HCT116 (cell line): Measurements from ENCODE around the gene ATP12A. TPM values are rescaled to one million over a fixed set of nuclear protein-coding genes. Genes with fewer than 3 reads are reported as not detected.

Experiments
- ATAC-seq: fragments of 200-7000 bp; cut with Tn5 transposase; 2 replicates; pipeline ENCODE4 v1.9.1; 2020; ENCODE audit warnings: mild to moderate bottlenecking, moderate library complexity
- BruUV-seq: library from RNA; stranded (reverse); fragments of 400-500 nt; replicated peaks from 2 replicates; lab custom pipeline; 2021; lab: Mats Ljungman, UMichigan
- CTCF ChIA-PET: fragments of 300-600 bp; sonication (Branson Sonifier 250); formaldehyde crosslinking; loops from one replicate; lab custom pipeline; 2021; ENCODE audit warnings: antibody characterized with exemption; lab: Charles Lee
- POLR2A ChIA-PET: fragments of 300-600, 350-600 bp; sonication (Branson Sonifier 250); formaldehyde crosslinking; loops from one replicate; lab custom pipeline; 2021; ENCODE audit warnings: antibody characterized with exemption; lab: Charles Lee
- RAD21 ChIA-PET, 2 experiments: fragments of 300-600 bp; sonication (Branson Sonifier 250); formaldehyde crosslinking; loops; one replicate each; lab custom pipeline; 2023; ENCODE audit warnings: low total read pairs in 2 of 2; ENCODE audit not compliant: uncharacterized antibody in 2 of 2, unreplicated experiment in 2 of 2, low non-redundant PET in 1 of 2; lab: Charles Lee
- DNase-seq: peaks from one replicate; pipeline ENCODE4 v3.0.0-alpha.2; 2010; ENCODE audit warnings: low read depth, low spot score
- H2AFZ ChIP-seq: fragments of 200-600 bp; shearing (Covaris generic), sonication (generic); 2 replicates; pipeline ENCODE4 v1.6.1; 2017; ENCODE audit warnings: low read depth, mixed run types, mixed read lengths, antibody characterized with exemption, low read length; ENCODE audit not compliant: poor library complexity, severe bottlenecking
- H3K27ac ChIP-seq: 2 replicates; pipeline ENCODE4 v1.5.1; 2012; ENCODE audit warnings: low read depth, low read length
- H3K27me3 ChIP-seq: fragments of 200-600 bp; sonication (generic); 2 replicates; pipeline ENCODE4 v1.6.1; 2016; ENCODE audit warnings: mixed run types, low read length, mixed read lengths; ENCODE audit not compliant: insufficient read depth
- H3K36me3 ChIP-seq, 2 experiments: fragments of 200-500 bp in 1 of 2; fragments of 200-600 bp in 1 of 2; sonication (Bioruptor generic) in 1 of 2; sonication (generic) in 1 of 2; 2 replicates each; pipeline versions ENCODE4 v1.5.1 to v1.6.1; 2014 to 2016; ENCODE audit warnings: low read length in 2 of 2, inconsistent platforms in 1 of 2, mixed read lengths in 1 of 2, mixed run types in 1 of 2; ENCODE audit not compliant: insufficient read depth in 2 of 2, control insufficient read depth in 1 of 2
- H3K4me1 ChIP-seq, 2 experiments: fragments of 200-600 bp in 1 of 2; sonication (generic) in 1 of 2; 2 replicates each; pipeline versions ENCODE4 v1.5.1 to v1.6.1; 2012 to 2017; ENCODE audit warnings: low read length in 2 of 2, inconsistent platforms in 1 of 2, mild to moderate bottlenecking in 1 of 2, mixed read lengths in 1 of 2, mixed run types in 1 of 2, moderate library complexity in 1 of 2; ENCODE audit not compliant: insufficient read depth in 2 of 2, control insufficient read depth in 1 of 2
- H3K4me2 ChIP-seq: fragments of 200-600 bp; sonication (generic); 2 replicates; pipeline ENCODE4 v1.6.1; 2017; ENCODE audit warnings: mixed run types, low read length, mixed read lengths
- H3K4me3 ChIP-seq, 2 experiments: fragments of 200-600 bp in 1 of 2; sonication (generic) in 1 of 2; replicated peaks in 1 of 2; 2 replicates each; pipeline ENCODE4 v1.5.1; 2011 to 2016; ENCODE audit warnings: low read length in 2 of 2, control low read depth in 1 of 2, low read depth in 1 of 2, mild to moderate bottlenecking in 1 of 2, mixed read lengths in 1 of 2, mixed run types in 1 of 2
- H3K79me2 ChIP-seq: fragments of 200-600 bp; sonication (generic); 2 replicates; pipeline ENCODE4 v1.6.1; 2017; ENCODE audit warnings: mild to moderate bottlenecking, mixed run types, low read length, moderate library complexity, mixed read lengths; ENCODE audit not compliant: insufficient read depth
- H3K9ac ChIP-seq: fragments of 200-600 bp; sonication (generic); 2 replicates; pipeline ENCODE4 v1.6.1; 2016; ENCODE audit warnings: low read length, mixed read lengths
- H3K9me2 ChIP-seq: fragments of 200-600 bp; sonication (generic), shearing (Covaris generic); 2 replicates; pipeline ENCODE4 v1.6.1; 2017; ENCODE audit warnings: mixed run types, mild to moderate bottlenecking, moderate library complexity; ENCODE audit not compliant: insufficient read depth
- H3K9me3 ChIP-seq, 2 experiments: fragments of 200-500 bp in 1 of 2; fragments of 200-600 bp in 1 of 2; sonication (Bioruptor generic) in 1 of 2; sonication (generic) in 1 of 2; 2 replicates each; pipeline ENCODE4 v1.6.1; 2014 to 2017; ENCODE audit warnings: low read length in 2 of 2, mixed read lengths in 2 of 2, inconsistent platforms in 1 of 2, low read depth in 1 of 2, mild to moderate bottlenecking in 1 of 2, mixed run types in 1 of 2, moderate library complexity in 1 of 2; ENCODE audit not compliant: control insufficient read depth in 1 of 2, insufficient read depth in 1 of 2
- H4K20me1 ChIP-seq: fragments of 200-600 bp; sonication (generic), shearing (Covaris generic); 2 replicates; pipeline ENCODE4 v1.6.1; 2017; ENCODE audit warnings: mixed run types, mild to moderate bottlenecking, moderate library complexity; ENCODE audit not compliant: insufficient read depth
- EGR1 ChIP-seq: IDR thresholded peaks from 2 replicates; pipeline ENCODE4 v1.6.1; 2012; ENCODE audit warnings: low read depth
- EZH2 ChIP-seq: fragments of 200-600 bp; sonication (generic); IDR thresholded peaks from 2 replicates; pipeline ENCODE4 v1.6.1; 2017; ENCODE audit warnings: antibody characterized with exemption, mixed run types
- FOSL1 ChIP-seq: IDR thresholded peaks from 2 replicates; pipeline ENCODE4 v1.6.1; 2012; ENCODE audit warnings: low read depth
- JUND ChIP-seq: IDR thresholded peaks from 2 replicates; pipeline ENCODE4 v1.6.1; 2012
- POLR2AphosphoS5 ChIP-seq: IDR thresholded peaks from 2 replicates; pipeline ENCODE4 v1.6.1; 2011; ENCODE audit warnings: mild to moderate bottlenecking, low read depth, low read length, moderate library complexity
- RAD21 ChIP-seq: IDR thresholded peaks from 2 replicates; pipeline ENCODE4 v1.6.1; 2012; ENCODE audit warnings: low read depth, mild to moderate bottlenecking
- SIN3A ChIP-seq: IDR thresholded peaks from 2 replicates; pipeline ENCODE4 v1.6.1; 2012; ENCODE audit warnings: low read depth
- SP1 ChIP-seq: IDR thresholded peaks from 2 replicates; pipeline ENCODE4 v1.6.1; 2012; ENCODE audit warnings: low read depth
- ZNF274 ChIP-seq: fragments of 200-500 bp; sonication (Bioruptor generic); IDR thresholded peaks from 2 replicates; pipeline ENCODE4 v1.6.1; 2014; ENCODE audit warnings: mild to moderate bottlenecking, low read depth, low read length, inconsistent platforms
- intact Hi-C: fragments of 100-400 bp; cut with micrococcal nuclease; formaldehyde crosslinking; loops from 2 replicates; pipeline ENCODE4 v1.10.0; 2022
- total RNA-seq: library from RNA; stranded (reverse); gene quantifications from one replicate; pipeline ENCODE4 v1.2.1, GENCODE V29; 2021; ENCODE audit not compliant: unreplicated experiment
- TF ChIP-seq, protein P1 (sequence below): IDR thresholded peaks from 2 replicates; pipeline ENCODE4 v1.6.1; 2012
- TF ChIP-seq, protein P2 (sequence below): IDR thresholded peaks from 2 replicates; pipeline ENCODE4 v1.6.1; 2012
- TF ChIP-seq, protein P3 (sequence below): IDR thresholded peaks from 2 replicates; pipeline ENCODE4 v1.6.1; 2012; ENCODE audit warnings: low read depth

Gene ATP12A
- total RNA-seq, 1 experiment from 2014 or later, result 0.30 TPM

DNA sequence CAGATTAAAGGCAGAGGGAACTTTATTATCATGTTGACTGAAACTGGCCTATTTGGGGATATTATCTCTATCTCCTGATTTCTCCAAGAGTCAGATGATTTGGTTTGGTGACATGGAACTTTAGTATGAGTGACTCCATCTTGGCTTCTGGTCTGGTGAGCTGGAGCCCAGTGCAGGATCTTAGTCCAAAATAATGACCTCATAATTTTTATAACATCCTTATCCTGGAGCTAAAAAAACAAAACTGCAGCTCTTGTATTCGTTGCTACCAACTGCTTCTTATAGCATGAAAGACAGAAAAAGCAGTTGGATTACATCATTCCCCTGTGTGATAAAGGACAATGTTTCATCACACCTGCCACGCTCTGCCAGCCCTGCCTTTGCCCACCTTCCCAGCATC, 44.5 kb downstream of the ATP12A start:
- no peak for ATAC-seq
- H3K36me3 ChIP-seq, result no peaks in the 10 kb centered on the region
- DNase-seq, result no peak
- no peaks in the 10 kb centered on the region for H3K79me2 ChIP-seq
- ChIA-PET POLR2A (no interaction called here), CTCF (interaction anchor here (0.9 to 3.7 kb wide), 2 partner anchors 31 to 45 kb away, joined by 3 to 20 read pairs; partner anchors contain the start of gene ATP12A), RAD21 (no interaction called here)
- BruUV-seq, result no TSS peak
- no peaks in the 10 kb centered on the region for H3K9me2 ChIP-seq
- intact Hi-C loops, result loop anchor here (5.0 kb wide), 2 partner anchors 32 to 142 kb away; no protein-coding TSS in a partner anchor
- TF ChIP-seq, protein P1, sequence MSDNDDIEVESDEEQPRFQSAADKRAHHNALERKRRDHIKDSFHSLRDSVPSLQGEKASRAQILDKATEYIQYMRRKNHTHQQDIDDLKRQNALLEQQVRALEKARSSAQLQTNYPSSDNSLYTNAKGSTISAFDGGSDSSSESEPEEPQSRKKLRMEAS, result no peak
- TF ChIP-seq SIN3A, result no peak
- TF ChIP-seq RAD21, result no peak
- TF ChIP-seq SP1, result no peak
- TF ChIP-seq EZH2, result no peak
- TF ChIP-seq, protein P2, sequence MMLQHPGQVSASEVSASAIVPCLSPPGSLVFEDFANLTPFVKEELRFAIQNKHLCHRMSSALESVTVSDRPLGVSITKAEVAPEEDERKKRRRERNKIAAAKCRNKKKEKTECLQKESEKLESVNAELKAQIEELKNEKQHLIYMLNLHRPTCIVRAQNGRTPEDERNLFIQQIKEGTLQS, result no peak
- no peak for TF ChIP-seq ZNF274
- no peak for TF ChIP-seq JUND
- no peak for TF ChIP-seq POLR2AphosphoS5
- TF ChIP-seq EGR1, result no peak
- no peaks in the 10 kb centered on the region for H3K9me3 ChIP-seq
- H3K4me2 ChIP-seq, result no peak overlapping the region
- H3K27me3 ChIP-seq, result no peaks in the 10 kb centered on the region
- no peak overlapping the region for H2AFZ ChIP-seq
- H3K9ac ChIP-seq, result no peak overlapping the region
- no peak overlapping the region for H3K4me3 ChIP-seq
- no peak overlapping the region for H3K27ac ChIP-seq
- peaks cover 0 to 3% of the 10 kb centered on the region in 2 experiments; a peak in 1 of 4 replicates for H3K4me1 ChIP-seq
- no peaks in the 10 kb centered on the region for H4K20me1 ChIP-seq

DNA sequence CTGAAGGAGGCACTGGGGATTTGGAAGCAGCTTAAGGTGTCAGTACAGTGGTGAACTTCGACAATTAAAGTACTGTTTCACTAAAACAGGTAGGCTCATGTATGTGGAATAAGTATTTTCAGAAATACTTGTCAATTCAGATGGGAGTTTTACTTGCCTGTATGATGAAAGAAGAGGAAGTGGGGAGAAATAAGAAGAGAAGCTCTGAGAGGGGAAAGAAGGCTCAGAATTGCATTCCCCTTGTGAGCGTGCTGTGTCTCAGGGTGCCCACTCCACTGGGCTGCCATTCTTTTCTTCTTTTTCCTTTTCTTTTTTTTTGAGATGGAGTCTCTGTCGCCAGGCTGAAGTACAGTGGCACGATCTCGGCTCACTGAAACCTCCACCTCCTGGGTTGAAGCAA, 45.2 kb downstream of the ATP12A start:
- Histone ChIP-seq H3K27ac (no peak overlapping the region), H4K20me1 (no peaks in the 10 kb centered on the region), H3K79me2 (no peaks in the 10 kb centered on the region), H3K27me3 (no peaks in the 10 kb centered on the region), H2AFZ (no peak overlapping the region), H3K9ac (no peak overlapping the region), H3K4me2 (no peak overlapping the region), H3K4me1 (peaks cover 0 to 3% of the 10 kb centered on the region in 2 experiments; a peak in 1 of 4 replicates), H3K9me3 (no peaks in the 10 kb centered on the region), H3K36me3 (no peaks in the 10 kb centered on the region), H3K4me3 (no peak overlapping the region), H3K9me2 (no peaks in the 10 kb centered on the region)
- ChIA-PET POLR2A (no interaction called here), RAD21 (no interaction called here), CTCF (interaction anchor here (3.7 kb wide), 1 partner anchor 32 kb away, joined by 20 read pairs; no protein-coding TSS in a partner anchor)
- no TSS peak for BruUV-seq
- ATAC-seq (no peak), DNase-seq (no peak)
- intact Hi-C loops, result loop anchor here (5.0 kb wide), 2 partner anchors 33 to 143 kb away; no protein-coding TSS in a partner anchor
- TF ChIP-seq, protein P3, sequence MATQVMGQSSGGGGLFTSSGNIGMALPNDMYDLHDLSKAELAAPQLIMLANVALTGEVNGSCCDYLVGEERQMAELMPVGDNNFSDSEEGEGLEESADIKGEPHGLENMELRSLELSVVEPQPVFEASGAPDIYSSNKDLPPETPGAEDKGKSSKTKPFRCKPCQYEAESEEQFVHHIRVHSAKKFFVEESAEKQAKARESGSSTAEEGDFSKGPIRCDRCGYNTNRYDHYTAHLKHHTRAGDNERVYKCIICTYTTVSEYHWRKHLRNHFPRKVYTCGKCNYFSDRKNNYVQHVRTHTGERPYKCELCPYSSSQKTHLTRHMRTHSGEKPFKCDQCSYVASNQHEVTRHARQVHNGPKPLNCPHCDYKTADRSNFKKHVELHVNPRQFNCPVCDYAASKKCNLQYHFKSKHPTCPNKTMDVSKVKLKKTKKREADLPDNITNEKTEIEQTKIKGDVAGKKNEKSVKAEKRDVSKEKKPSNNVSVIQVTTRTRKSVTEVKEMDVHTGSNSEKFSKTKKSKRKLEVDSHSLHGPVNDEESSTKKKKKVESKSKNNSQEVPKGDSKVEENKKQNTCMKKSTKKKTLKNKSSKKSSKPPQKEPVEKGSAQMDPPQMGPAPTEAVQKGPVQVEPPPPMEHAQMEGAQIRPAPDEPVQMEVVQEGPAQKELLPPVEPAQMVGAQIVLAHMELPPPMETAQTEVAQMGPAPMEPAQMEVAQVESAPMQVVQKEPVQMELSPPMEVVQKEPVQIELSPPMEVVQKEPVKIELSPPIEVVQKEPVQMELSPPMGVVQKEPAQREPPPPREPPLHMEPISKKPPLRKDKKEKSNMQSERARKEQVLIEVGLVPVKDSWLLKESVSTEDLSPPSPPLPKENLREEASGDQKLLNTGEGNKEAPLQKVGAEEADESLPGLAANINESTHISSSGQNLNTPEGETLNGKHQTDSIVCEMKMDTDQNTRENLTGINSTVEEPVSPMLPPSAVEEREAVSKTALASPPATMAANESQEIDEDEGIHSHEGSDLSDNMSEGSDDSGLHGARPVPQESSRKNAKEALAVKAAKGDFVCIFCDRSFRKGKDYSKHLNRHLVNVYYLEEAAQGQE, result no peak
- no peak for TF ChIP-seq FOSL1
